Stimulated activated CD8-positive, alpha-beta memory T cell treated with anti-CD3 and anti-CD28 coated beads, Interleukin-4, amount 100 ng/mL, for 24 hours (primary cell): ENCODE data around the gene LPP.

ENCODE experiments used
- DNase-seq: peaks from one replicate; pipeline ENCODE4 v3.0.0-alpha.2; 2020; ENCODE audit warnings: low read depth

LPP gene

GRCh38 chr3:188752850-188753249 lies 598.9 kb downstream of the LPP start:
- no peak for DNase-seq

GRCh38 chr3:188754267-188754666 lies 600.3 kb downstream of the LPP start:
- no peak for DNase-seq

- DNase-seq, result no peak
Observed at GRCh38 chr3:188756241-188756640, 602.3 kb downstream of the LPP start.

- DNase-seq, result no peak
Observed at GRCh38 chr3:188759336-188760005, 605.5 kb downstream of the LPP start.

- DNase-seq, result no peak
Observed at GRCh38 chr3:188760408-188760807, 606.5 kb downstream of the LPP start.

GRCh38 chr3:188761439-188761838 lies 607.5 kb downstream of the LPP start:
- no peak for DNase-seq

- DNase-seq, result no peak
Observed at GRCh38 chr3:188761964-188762363, 608.0 kb downstream of the LPP start.

- DNase-seq, result no peak
Observed at GRCh38 chr3:188764609-188765008, 610.7 kb downstream of the LPP start.

GRCh38 chr3:188769831-188770230 lies 615.9 kb downstream of the LPP start:
- DNase-seq, result no peak

GRCh38 chr3:188772886-188773285 lies 618.9 kb downstream of the LPP start:
- no peak for DNase-seq

GRCh38 chr3:188775412-188775811 lies 621.5 kb downstream of the LPP start:
- no peak for DNase-seq

GRCh38 chr3:188776447-188776846 lies 622.5 kb downstream of the LPP start:
- no peak for DNase-seq

- no peak for DNase-seq
Observed at GRCh38 chr3:188778091-188778852, 624.3 kb downstream of the LPP start.

- DNase-seq, result no peak
Observed at GRCh38 chr3:188779281-188779980, 625.5 kb downstream of the LPP start.

- DNase-seq, result no peak
Observed at GRCh38 chr3:188780193-188781147, 626.5 kb downstream of the LPP start.

- DNase-seq, result no peak
Observed at GRCh38 chr3:188782613-188783124, 628.7 kb downstream of the LPP start.

- no peak for DNase-seq
Observed at GRCh38 chr3:188786424-188786823, 632.5 kb downstream of the LPP start.

- DNase-seq, result peak; percentile 60
Observed at GRCh38 chr3:188788621-188789081, 634.7 kb downstream of the LPP start.

- DNase-seq, result no peak
Observed at GRCh38 chr3:188789251-188789650, 635.3 kb downstream of the LPP start.

- no peak for DNase-seq
Observed at GRCh38 chr3:188791311-188791710, 637.4 kb downstream of the LPP start.

- DNase-seq, result no peak
Observed at GRCh38 chr3:188792793-188793192, 638.8 kb downstream of the LPP start.
